H4 (cell line): ENCODE data around the gene PDCD2L. TPM values are rescaled to one million over a fixed set of nuclear protein-coding genes. Genes with fewer than 3 reads are reported as not detected.
"Not testable (repeated sequence)": the region's sequence is repeated elsewhere in the genome, so short reads cannot be mapped to it uniquely, and the experiment has no call there.

ENCODE experiments used
- DNase-seq: peaks from one replicate; pipeline ENCODE4 v3.0.0-alpha.2; 2015; ENCODE audit warnings: low spot score
- total RNA-seq: library from RNA; depleted of rRNA; stranded (reverse); fragments of >200 nt; shearing (Covaris generic); gene quantifications from 2 replicates; pipeline ENCODE4 v1.2.3, GENCODE V29; 2014

Gene PDCD2L
- total RNA-seq, 1 experiment from 2014 or later = 54.2 TPM

GRCh38 chr19:34373601-34374288, 30.5 kb upstream of the PDCD2L start:
- no peak for DNase-seq

GRCh38 chr19:34375598-34375997, 28.6 kb upstream of the PDCD2L start:
- no peak for DNase-seq

- no peak for DNase-seq
These were observed 23.5 kb upstream of the PDCD2L start for GRCh38 chr19:34380639-34381241.

- DNase-seq = no peak
These were observed 22.6 kb upstream of the PDCD2L start for GRCh38 chr19:34381399-34382251.

GRCh38 chr19:34382471-34382870, 21.7 kb upstream of the PDCD2L start:
- no peak for DNase-seq

GRCh38 chr19:34383599-34383998, 20.6 kb upstream of the PDCD2L start:
- DNase-seq = no peak

GRCh38 chr19:34386645-34387445, 17.4 kb upstream of the PDCD2L start:
- DNase-seq = no peak

GRCh38 chr19:34387446-34387810, 16.8 kb upstream of the PDCD2L start:
- DNase-seq = no peak

GRCh38 chr19:34388745-34389144, 15.5 kb upstream of the PDCD2L start:
- DNase-seq = not testable (repeated sequence)

- DNase-seq = no peak
These were observed 12.4 kb upstream of the PDCD2L start for GRCh38 chr19:34391813-34392212.

- DNase-seq = no peak
These were observed 11.2 kb upstream of the PDCD2L start for GRCh38 chr19:34393031-34393430.

GRCh38 chr19:34393629-34394028, 10.6 kb upstream of the PDCD2L start:
- DNase-seq = no peak

GRCh38 chr19:34397853-34398252, 6.3 kb upstream of the PDCD2L start:
- DNase-seq = no peak

GRCh38 chr19:34399886-34400285, 4.3 kb upstream of the PDCD2L start:
- no peak for DNase-seq

- not testable (repeated sequence) for DNase-seq
These were observed 3.4 kb upstream of the PDCD2L start for GRCh38 chr19:34400844-34401243.

GRCh38 chr19:34402074-34402600, 2.1 kb upstream of the PDCD2L start:
- DNase-seq = no peak

- DNase-seq = no peak
These were observed 453 bp upstream of the PDCD2L start for GRCh38 chr19:34403784-34404108.

GRCh38 chr19:34405892-34406660, 1.9 kb downstream of the PDCD2L start:
- no peak for DNase-seq

- DNase-seq = no peak
These were observed 4.2 kb downstream of the PDCD2L start for GRCh38 chr19:34408411-34408810.

GRCh38 chr19:34409189-34410164, 5.3 kb downstream of the PDCD2L start:
- no peak for DNase-seq
